GM12878 (cell line): ENCODE data around the gene ZDHHC5. TPM values are rescaled to one million over a fixed set of nuclear protein-coding genes. Genes with fewer than 3 reads are reported as not detected.

ENCODE experiments used
- LARP7 ChIP-seq: fragments of 450-650 bp; IDR thresholded peaks from 2 replicates; pipeline ENCODE4 v1.6.1; 2017; ENCODE audit warnings: mild to moderate bottlenecking
- RELA ChIP-seq: fragments of 450-650 bp; IDR thresholded peaks from 2 replicates; pipeline ENCODE4 v1.8.0; 2014; ENCODE audit warnings: borderline replicate concordance; ENCODE audit not compliant: partially characterized antibody
- RFX5 ChIP-seq: IDR thresholded peaks from 2 replicates; pipeline ENCODE4 v1.6.1; 2011; ENCODE audit warnings: low read depth, low read length, improper control_type of control experiment
- YBX1 ChIP-seq: fragments of 450-650 bp; IDR thresholded peaks from 2 replicates; pipeline ENCODE4 v1.6.1; 2016; ENCODE audit warnings: antibody characterized with exemption
- ZNF207 ChIP-seq: fragments of 450-650 bp; IDR thresholded peaks from 2 replicates; pipeline ENCODE4 v1.6.1; 2014; ENCODE audit warnings: antibody characterized with exemption, mild to moderate bottlenecking, borderline replicate concordance
- polyA plus RNA-seq, 11 experiments: library from polyadenylated mRNA; depleted of rRNA in 4 of 11; unstranded in 6 of 11; stranded (reverse) in 5 of 11; fragments of >200 nt; fragmentation: Nextera tagmentation in 4 of 11; fragmentation: Illumina TruSeq in 1 of 11; extraction: Ambion mirVana in 4 of 11; extraction: Trizol in 1 of 11; gene quantifications; 1 replicate in 1 of 11; 2 replicates in 10 of 11; pipeline versions ENCODE4 v1.2.1 to v1.2.3, GENCODE V29; 2011 to 2016; ENCODE audit warnings: inconsistent platforms in 2 of 11, missing spikeins in 2 of 11, low read depth in 1 of 11
- total RNA-seq, 4 experiments: library from RNA; depleted of rRNA in 3 of 4; stranded (reverse); fragments of >200 nt in 3 of 4; fragmentation: Illumina TruSeq in 1 of 4; extraction: Trizol in 1 of 4; gene quantifications; 2 replicates each; pipeline versions ENCODE4 v1.2.1 to v1.2.3, GENCODE V29; 2013 to 2021
- TF ChIP-seq, protein P1 (sequence below): fragments of 450-650 bp; IDR thresholded peaks from 2 replicates; pipeline ENCODE4 v1.6.1; 2017; ENCODE audit warnings: low read depth, mild to moderate bottlenecking, moderate library complexity
- TF ChIP-seq, protein P2 (sequence below): fragments of 450-650 bp; conservative IDR thresholded peaks from 2 replicates; pipeline ENCODE4 v1.6.1; 2017; ENCODE audit warnings: mild to moderate bottlenecking, moderate library complexity
- TF ChIP-seq, protein P3 (sequence below): IDR thresholded peaks from 2 replicates; pipeline ENCODE4 v1.6.1; 2012; ENCODE audit warnings: improper control_type of control experiment, low read depth, low read length; ENCODE audit not compliant: insufficient replicate concordance

ZDHHC5 gene
- total and polyA plus RNA-seq, 10 of the 15 experiments (the other 5 are each of a cell fraction or from before 2014, with no cell fraction given), result 3.9 to 61.3 (median 37.6) TPM

DNA sequence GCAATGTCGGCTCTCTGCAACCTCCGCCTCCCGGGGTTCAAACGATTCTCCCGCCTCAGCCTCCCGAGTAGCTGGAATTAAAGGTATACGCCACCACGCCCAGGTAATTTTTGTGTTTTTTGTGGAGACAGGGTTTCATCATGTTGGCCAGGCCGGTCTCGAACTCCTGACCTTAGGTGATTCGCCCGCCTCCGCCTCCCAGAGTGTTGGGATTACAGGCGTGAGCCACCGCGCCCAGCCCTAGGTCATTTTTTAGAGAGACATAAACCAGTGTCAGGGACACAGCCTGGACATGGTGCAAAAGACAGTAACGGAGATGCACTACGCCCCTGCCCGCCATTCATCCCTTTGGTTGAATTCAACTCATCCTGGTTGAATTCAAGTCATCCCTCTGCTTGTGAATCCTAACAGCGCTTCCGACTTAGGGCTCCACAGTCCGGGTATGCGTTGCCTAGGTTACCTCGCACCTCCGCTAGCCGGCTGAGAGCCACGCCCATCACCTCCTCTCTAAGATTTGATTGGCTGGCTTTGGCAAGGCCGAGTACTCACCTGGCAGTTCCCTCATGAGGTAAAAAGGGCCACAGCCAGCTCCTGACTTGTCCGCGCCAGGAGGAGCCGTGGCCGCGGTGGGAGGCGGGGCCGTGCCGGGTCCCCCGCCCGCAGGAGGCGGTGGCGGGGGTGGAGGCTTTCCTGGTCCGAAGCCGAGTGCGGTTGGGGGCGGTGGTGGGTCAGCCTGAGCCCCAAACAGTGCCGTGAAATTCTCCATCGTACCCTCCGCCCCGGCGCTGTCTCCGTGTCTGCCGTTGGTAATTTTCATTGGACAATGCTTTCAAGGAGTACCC lies 43.7 kb downstream of the ZDHHC5 start, which contains the start of gene MED19 (continued):
- TF ChIP-seq, protein P1, sequence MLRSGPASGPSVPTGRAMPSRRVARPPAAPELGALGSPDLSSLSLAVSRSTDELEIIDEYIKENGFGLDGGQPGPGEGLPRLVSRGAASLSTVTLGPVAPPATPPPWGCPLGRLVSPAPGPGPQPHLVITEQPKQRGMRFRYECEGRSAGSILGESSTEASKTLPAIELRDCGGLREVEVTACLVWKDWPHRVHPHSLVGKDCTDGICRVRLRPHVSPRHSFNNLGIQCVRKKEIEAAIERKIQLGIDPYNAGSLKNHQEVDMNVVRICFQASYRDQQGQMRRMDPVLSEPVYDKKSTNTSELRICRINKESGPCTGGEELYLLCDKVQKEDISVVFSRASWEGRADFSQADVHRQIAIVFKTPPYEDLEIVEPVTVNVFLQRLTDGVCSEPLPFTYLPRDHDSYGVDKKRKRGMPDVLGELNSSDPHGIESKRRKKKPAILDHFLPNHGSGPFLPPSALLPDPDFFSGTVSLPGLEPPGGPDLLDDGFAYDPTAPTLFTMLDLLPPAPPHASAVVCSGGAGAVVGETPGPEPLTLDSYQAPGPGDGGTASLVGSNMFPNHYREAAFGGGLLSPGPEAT, result no peak
- TF ChIP-seq LARP7, result peak; percentile 67
- TF ChIP-seq YBX1, result no peak
- TF ChIP-seq, protein P2, sequence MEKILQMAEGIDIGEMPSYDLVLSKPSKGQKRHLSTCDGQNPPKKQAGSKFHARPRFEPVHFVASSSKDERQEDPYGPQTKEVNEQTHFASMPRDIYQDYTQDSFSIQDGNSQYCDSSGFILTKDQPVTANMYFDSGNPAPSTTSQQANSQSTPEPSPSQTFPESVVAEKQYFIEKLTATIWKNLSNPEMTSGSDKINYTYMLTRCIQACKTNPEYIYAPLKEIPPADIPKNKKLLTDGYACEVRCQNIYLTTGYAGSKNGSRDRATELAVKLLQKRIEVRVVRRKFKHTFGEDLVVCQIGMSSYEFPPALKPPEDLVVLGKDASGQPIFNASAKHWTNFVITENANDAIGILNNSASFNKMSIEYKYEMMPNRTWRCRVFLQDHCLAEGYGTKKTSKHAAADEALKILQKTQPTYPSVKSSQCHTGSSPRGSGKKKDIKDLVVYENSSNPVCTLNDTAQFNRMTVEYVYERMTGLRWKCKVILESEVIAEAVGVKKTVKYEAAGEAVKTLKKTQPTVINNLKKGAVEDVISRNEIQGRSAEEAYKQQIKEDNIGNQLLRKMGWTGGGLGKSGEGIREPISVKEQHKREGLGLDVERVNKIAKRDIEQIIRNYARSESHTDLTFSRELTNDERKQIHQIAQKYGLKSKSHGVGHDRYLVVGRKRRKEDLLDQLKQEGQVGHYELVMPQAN, result peak; percentile 90
- TF ChIP-seq ZNF207, result peak; percentile 86; the same call in 1 of the 2 replicates
- 0 out of 2 replicates have a peak, but pooled peaks have one; percentile 27 for TF ChIP-seq RFX5
- TF ChIP-seq, protein P3, sequence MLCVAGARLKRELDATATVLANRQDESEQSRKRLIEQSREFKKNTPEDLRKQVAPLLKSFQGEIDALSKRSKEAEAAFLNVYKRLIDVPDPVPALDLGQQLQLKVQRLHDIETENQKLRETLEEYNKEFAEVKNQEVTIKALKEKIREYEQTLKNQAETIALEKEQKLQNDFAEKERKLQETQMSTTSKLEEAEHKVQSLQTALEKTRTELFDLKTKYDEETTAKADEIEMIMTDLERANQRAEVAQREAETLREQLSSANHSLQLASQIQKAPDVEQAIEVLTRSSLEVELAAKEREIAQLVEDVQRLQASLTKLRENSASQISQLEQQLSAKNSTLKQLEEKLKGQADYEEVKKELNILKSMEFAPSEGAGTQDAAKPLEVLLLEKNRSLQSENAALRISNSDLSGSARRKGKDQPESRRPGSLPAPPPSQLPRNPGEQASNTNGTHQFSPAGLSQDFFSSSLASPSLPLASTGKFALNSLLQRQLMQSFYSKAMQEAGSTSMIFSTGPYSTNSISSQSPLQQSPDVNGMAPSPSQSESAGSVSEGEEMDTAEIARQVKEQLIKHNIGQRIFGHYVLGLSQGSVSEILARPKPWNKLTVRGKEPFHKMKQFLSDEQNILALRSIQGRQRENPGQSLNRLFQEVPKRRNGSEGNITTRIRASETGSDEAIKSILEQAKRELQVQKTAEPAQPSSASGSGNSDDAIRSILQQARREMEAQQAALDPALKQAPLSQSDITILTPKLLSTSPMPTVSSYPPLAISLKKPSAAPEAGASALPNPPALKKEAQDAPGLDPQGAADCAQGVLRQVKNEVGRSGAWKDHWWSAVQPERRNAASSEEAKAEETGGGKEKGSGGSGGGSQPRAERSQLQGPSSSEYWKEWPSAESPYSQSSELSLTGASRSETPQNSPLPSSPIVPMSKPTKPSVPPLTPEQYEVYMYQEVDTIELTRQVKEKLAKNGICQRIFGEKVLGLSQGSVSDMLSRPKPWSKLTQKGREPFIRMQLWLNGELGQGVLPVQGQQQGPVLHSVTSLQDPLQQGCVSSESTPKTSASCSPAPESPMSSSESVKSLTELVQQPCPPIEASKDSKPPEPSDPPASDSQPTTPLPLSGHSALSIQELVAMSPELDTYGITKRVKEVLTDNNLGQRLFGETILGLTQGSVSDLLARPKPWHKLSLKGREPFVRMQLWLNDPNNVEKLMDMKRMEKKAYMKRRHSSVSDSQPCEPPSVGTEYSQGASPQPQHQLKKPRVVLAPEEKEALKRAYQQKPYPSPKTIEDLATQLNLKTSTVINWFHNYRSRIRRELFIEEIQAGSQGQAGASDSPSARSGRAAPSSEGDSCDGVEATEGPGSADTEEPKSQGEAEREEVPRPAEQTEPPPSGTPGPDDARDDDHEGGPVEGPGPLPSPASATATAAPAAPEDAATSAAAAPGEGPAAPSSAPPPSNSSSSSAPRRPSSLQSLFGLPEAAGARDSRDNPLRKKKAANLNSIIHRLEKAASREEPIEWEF, result no peak
- TF ChIP-seq RELA, result peak; percentile 33
